Mammary epithelial cell (primary cell): Measurements from ENCODE around the gene SLIT3.

ENCODE experiments used
- EZH2 ChIP-seq: IDR thresholded peaks from 2 replicates; pipeline ENCODE4 v1.6.1; 2012; ENCODE audit warnings: low read length, inconsistent platforms, borderline replicate concordance
- TF ChIP-seq, protein P1 (sequence below), 2 donors: IDR thresholded peaks in 1 of 2; conservative IDR thresholded peaks in 1 of 2; 2 replicates each; pipeline ENCODE4 v1.5.1; 2011 to 2012; ENCODE audit warnings: inconsistent platforms in 2 of 2, low read length in 2 of 2, mild to moderate bottlenecking in 2 of 2, control low read depth in 1 of 2, low read depth in 1 of 2; ENCODE audit not compliant: insufficient read depth in 1 of 2; ENCODE audit errors: extremely low read depth in 1 of 2

DNA sequence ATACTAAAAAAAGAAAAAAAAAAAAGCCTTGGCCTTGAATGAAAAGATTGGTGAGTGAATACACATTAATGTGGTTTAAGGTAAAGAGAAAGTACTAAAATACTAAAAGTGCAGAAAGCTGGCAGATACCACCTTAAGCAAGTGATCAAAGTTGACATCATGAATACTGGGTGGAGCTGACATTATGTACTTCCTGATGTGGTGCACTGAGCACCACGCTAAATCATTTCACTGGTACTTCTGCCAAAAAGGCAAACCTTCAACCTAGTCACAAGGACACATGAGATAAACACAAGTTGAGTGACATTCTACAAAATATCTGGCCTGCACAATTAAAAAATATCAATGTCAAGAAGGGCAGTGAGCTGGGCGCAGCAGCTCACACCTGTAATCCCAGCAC is 687.9 kb downstream of the SLIT3 start:
- no peak for TF ChIP-seq EZH2
- TF ChIP-seq, protein P1, sequence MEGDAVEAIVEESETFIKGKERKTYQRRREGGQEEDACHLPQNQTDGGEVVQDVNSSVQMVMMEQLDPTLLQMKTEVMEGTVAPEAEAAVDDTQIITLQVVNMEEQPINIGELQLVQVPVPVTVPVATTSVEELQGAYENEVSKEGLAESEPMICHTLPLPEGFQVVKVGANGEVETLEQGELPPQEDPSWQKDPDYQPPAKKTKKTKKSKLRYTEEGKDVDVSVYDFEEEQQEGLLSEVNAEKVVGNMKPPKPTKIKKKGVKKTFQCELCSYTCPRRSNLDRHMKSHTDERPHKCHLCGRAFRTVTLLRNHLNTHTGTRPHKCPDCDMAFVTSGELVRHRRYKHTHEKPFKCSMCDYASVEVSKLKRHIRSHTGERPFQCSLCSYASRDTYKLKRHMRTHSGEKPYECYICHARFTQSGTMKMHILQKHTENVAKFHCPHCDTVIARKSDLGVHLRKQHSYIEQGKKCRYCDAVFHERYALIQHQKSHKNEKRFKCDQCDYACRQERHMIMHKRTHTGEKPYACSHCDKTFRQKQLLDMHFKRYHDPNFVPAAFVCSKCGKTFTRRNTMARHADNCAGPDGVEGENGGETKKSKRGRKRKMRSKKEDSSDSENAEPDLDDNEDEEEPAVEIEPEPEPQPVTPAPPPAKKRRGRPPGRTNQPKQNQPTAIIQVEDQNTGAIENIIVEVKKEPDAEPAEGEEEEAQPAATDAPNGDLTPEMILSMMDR (conservative IDR thresholded peaks at IDR 0.05 in 1 of 2, IDR thresholded peaks at IDR 0.05 in 1 of 2; ENCODE audit: extremely low read depth in 1 of 2, insufficient read depth in 1 of 2, low read depth in 1 of 2, low read length in 2 of 2) = no peak
